Mesenchymal stem cell (in vitro differentiated cells and primary cell): ENCODE measurements around the gene CTSE.

Experiments
- DNase-seq: peaks from one replicate; pipeline ENCODE4 v3.0.0-alpha.2; 2013
- H2AFZ ChIP-seq: one replicate; pipeline ENCODE4 v1.6.1; 2013; ENCODE audit warnings: low read depth, mild to moderate bottlenecking, control low read depth, inconsistent platforms, low read length, moderate library complexity
- H2AK5ac ChIP-seq: 2 replicates; pipeline ENCODE4 v1.6.1; 2013; ENCODE audit warnings: low read length, moderate library complexity, mild to moderate bottlenecking, inconsistent platforms; ENCODE audit not compliant: severe bottlenecking
- H2BK120ac ChIP-seq: one replicate; pipeline ENCODE4 v1.6.1; 2013; ENCODE audit warnings: low read depth, mild to moderate bottlenecking, inconsistent platforms, low read length, moderate library complexity
- H2BK12ac ChIP-seq, 2 experiments: one replicate each; pipeline ENCODE4 v1.6.1; 2013; ENCODE audit warnings: inconsistent platforms in 2 of 2, low read length in 2 of 2, mild to moderate bottlenecking in 2 of 2, moderate library complexity in 2 of 2, control low read depth in 1 of 2
- H2BK15ac ChIP-seq: one replicate; pipeline ENCODE4 v1.6.1; 2013; ENCODE audit warnings: mild to moderate bottlenecking, low read depth, inconsistent platforms; ENCODE audit not compliant: poor library complexity, severe bottlenecking
- H2BK5ac ChIP-seq: 2 replicates; pipeline ENCODE4 v1.6.1; 2013; ENCODE audit warnings: low read depth, mild to moderate bottlenecking, low read length, control low read depth, inconsistent platforms; ENCODE audit not compliant: poor library complexity, severe bottlenecking
- H3K14ac ChIP-seq, 2 experiments: one replicate each; pipeline ENCODE4 v1.6.1; 2013; ENCODE audit warnings: inconsistent platforms in 2 of 2, low read length in 2 of 2, control low read depth in 1 of 2, mild to moderate bottlenecking in 1 of 2, moderate library complexity in 1 of 2
- H3K18ac ChIP-seq, 2 experiments: one replicate each; pipeline ENCODE4 v1.6.1; 2013; ENCODE audit warnings: inconsistent platforms in 2 of 2, low read length in 2 of 2, control low read depth in 1 of 2, low read depth in 1 of 2, mild to moderate bottlenecking in 1 of 2
- H3K23ac ChIP-seq, 2 experiments: one replicate each; pipeline ENCODE4 v1.6.1; 2013; ENCODE audit warnings: inconsistent platforms in 2 of 2, low read length in 2 of 2, mild to moderate bottlenecking in 2 of 2, moderate library complexity in 2 of 2, control low read depth in 1 of 2
- H3K27ac ChIP-seq: 2 replicates; pipeline ENCODE4 v1.5.1; 2013; ENCODE audit warnings: mild to moderate bottlenecking, moderate library complexity, low read length, control low read depth, inconsistent platforms; ENCODE audit not compliant: poor library complexity, severe bottlenecking
- H3K27me3 ChIP-seq, 2 experiments: 2 replicates each; pipeline versions ENCODE4 v1.6.1 to v1.7.0; 2013; ENCODE audit warnings: low read length in 2 of 2, mild to moderate bottlenecking in 2 of 2, moderate library complexity in 2 of 2, control low read depth in 1 of 2, inconsistent platforms in 1 of 2; ENCODE audit not compliant: control insufficient read depth in 1 of 2, insufficient read depth in 1 of 2
- H3K36me3 ChIP-seq, 2 experiments: 2 replicates each; pipeline versions ENCODE4 v1.6.1 to v1.7.0; 2013; ENCODE audit warnings: low read length in 2 of 2, control low read depth in 1 of 2, inconsistent platforms in 1 of 2, low read depth in 1 of 2, mild to moderate bottlenecking in 1 of 2; ENCODE audit not compliant: insufficient read depth in 2 of 2, control insufficient read depth in 1 of 2
- H3K4ac ChIP-seq, 2 experiments: one replicate each; pipeline ENCODE4 v1.6.1; 2013; ENCODE audit warnings: inconsistent platforms in 2 of 2, low read length in 2 of 2, mild to moderate bottlenecking in 2 of 2, moderate library complexity in 2 of 2, control low read depth in 1 of 2, low read depth in 1 of 2
- H3K4me1 ChIP-seq: 2 replicates; pipeline ENCODE4 v1.6.1; 2013; ENCODE audit warnings: low read depth, low read length, control low read depth; ENCODE audit not compliant: control insufficient read depth, insufficient read depth
- H3K4me2 ChIP-seq: 2 replicates; pipeline ENCODE4 v1.6.1; 2013; ENCODE audit warnings: low read length, mild to moderate bottlenecking, inconsistent platforms; ENCODE audit not compliant: poor library complexity, severe bottlenecking
- H3K4me3 ChIP-seq, 2 experiments: 2 replicates each; pipeline versions ENCODE4 v1.5.1 to v1.7.0; 2013; ENCODE audit warnings: low read length in 2 of 2, mild to moderate bottlenecking in 2 of 2, control low read depth in 1 of 2, low read depth in 1 of 2; ENCODE audit not compliant: insufficient read depth in 1 of 2
- H3K79me1 ChIP-seq: replicated peaks from 2 replicates; pipeline ENCODE4 v1.6.1; 2013; ENCODE audit warnings: mild to moderate bottlenecking, control low read depth, low read length, inconsistent platforms; ENCODE audit not compliant: poor library complexity, severe bottlenecking
- H3K9ac ChIP-seq: 2 replicates; pipeline ENCODE4 v1.7.0; 2013; ENCODE audit warnings: mild to moderate bottlenecking, low read length, moderate library complexity
- H3K9me3 ChIP-seq: 2 replicates; pipeline ENCODE4 v1.7.0; 2013; ENCODE audit warnings: mild to moderate bottlenecking, low read length; ENCODE audit not compliant: control insufficient read depth
- H4K8ac ChIP-seq: one replicate; pipeline ENCODE4 v1.6.1; 2013; ENCODE audit warnings: inconsistent platforms, mild to moderate bottlenecking, low read length, moderate library complexity
- H4K91ac ChIP-seq: one replicate; pipeline ENCODE4 v1.6.1; 2013; ENCODE audit warnings: mild to moderate bottlenecking, low read length, inconsistent platforms
- WGBS: methylation state at CpG from one replicate; pipeline ENCODE4 v1.1.7; 2013; ENCODE audit warnings: mixed read lengths; 5-methylcytosine and 5-hydroxymethylcytosine counted together

Gene CTSE

GRCh38 chr1:205980237-205980870, 43.3 kb downstream of the CTSE start:
- 74% methylated on average over 3 of the region's 3 CpGs for WGBS
- Histone ChIP-seq H2BK12ac (no peak overlapping the region), H3K4me2 (no peak overlapping the region), H4K8ac (no peak overlapping the region), H3K27ac (no peak overlapping the region), H3K23ac (no peak overlapping the region), H3K14ac (no peak overlapping the region), H2AK5ac (no peak overlapping the region), H3K9ac (no peak overlapping the region), H4K91ac (no peak overlapping the region), H3K36me3 (peaks cover 0 to 25% of the 10 kb centered on the region in 2 experiments), H3K4me1 (peaks cover 15% of the 10 kb centered on the region), H3K9me3 (no peaks in the 10 kb centered on the region), H2BK5ac (no peak overlapping the region), H2AFZ (no peak overlapping the region), H2BK15ac (no peak overlapping the region), H3K27me3 (no peaks in the 10 kb centered on the region), H3K79me1 (no peaks in the 10 kb centered on the region), H2BK120ac (no peak overlapping the region), H3K4me3 (no peak overlapping the region), H3K18ac (no peak overlapping the region), H3K4ac (no peak overlapping the region)
- no peak for DNase-seq

GRCh38 chr1:205979301-205979700, 44.4 kb downstream of the CTSE start:
- no peak overlapping the region for H2BK12ac ChIP-seq
- H2AFZ ChIP-seq: no peak overlapping the region
- H2BK120ac ChIP-seq: no peak overlapping the region
- no peak overlapping the region for H4K91ac ChIP-seq
- peaks cover 0 to 25% of the 10 kb centered on the region in 2 experiments for H3K36me3 ChIP-seq
- H3K18ac ChIP-seq: no peak overlapping the region
- WGBS: 93% methylated on average over 5 of the region's 6 CpGs
- H3K4me1 ChIP-seq: peaks cover 9% of the 10 kb centered on the region
- H4K8ac ChIP-seq: no peak overlapping the region
- no peak overlapping the region for H3K14ac ChIP-seq
- no peak overlapping the region for H2AK5ac ChIP-seq
- no peaks in the 10 kb centered on the region for H3K27me3 ChIP-seq
- H2BK5ac ChIP-seq: no peak overlapping the region
- no peak overlapping the region for H3K4me3 ChIP-seq
- no peak overlapping the region for H2BK15ac ChIP-seq
- no peak overlapping the region for H3K27ac ChIP-seq
- no peaks in the 10 kb centered on the region for H3K9me3 ChIP-seq
- H3K4ac ChIP-seq: no peak overlapping the region
- no peak overlapping the region for H3K4me2 ChIP-seq
- H3K9ac ChIP-seq: no peak overlapping the region
- H3K79me1 ChIP-seq: no peaks in the 10 kb centered on the region
- H3K23ac ChIP-seq: no peak overlapping the region
- no peak for DNase-seq

GRCh38 chr1:205978676-205979075, 45.0 kb downstream of the CTSE start:
- Histone ChIP-seq H2AK5ac (no peak overlapping the region), H2BK120ac (no peak overlapping the region), H3K4ac (no peak overlapping the region), H3K4me1 (peaks cover 6% of the 10 kb centered on the region), H3K4me2 (no peak overlapping the region), H3K27ac (no peak overlapping the region), H2AFZ (no peak overlapping the region), H3K9ac (no peak overlapping the region), H4K91ac (no peak overlapping the region), H3K4me3 (no peak overlapping the region), H3K23ac (no peak overlapping the region), H2BK5ac (no peak overlapping the region), H3K27me3 (no peaks in the 10 kb centered on the region), H4K8ac (no peak overlapping the region), H3K18ac (no peak overlapping the region), H3K36me3 (peaks cover 0 to 22% of the 10 kb centered on the region in 2 experiments), H2BK15ac (no peak overlapping the region), H3K79me1 (no peaks in the 10 kb centered on the region), H3K14ac (no peak overlapping the region), H3K9me3 (no peaks in the 10 kb centered on the region), H2BK12ac (no peak overlapping the region)
- no peak for DNase-seq
- 83% methylated on average over 7 of the region's 7 CpGs for WGBS

DNA sequence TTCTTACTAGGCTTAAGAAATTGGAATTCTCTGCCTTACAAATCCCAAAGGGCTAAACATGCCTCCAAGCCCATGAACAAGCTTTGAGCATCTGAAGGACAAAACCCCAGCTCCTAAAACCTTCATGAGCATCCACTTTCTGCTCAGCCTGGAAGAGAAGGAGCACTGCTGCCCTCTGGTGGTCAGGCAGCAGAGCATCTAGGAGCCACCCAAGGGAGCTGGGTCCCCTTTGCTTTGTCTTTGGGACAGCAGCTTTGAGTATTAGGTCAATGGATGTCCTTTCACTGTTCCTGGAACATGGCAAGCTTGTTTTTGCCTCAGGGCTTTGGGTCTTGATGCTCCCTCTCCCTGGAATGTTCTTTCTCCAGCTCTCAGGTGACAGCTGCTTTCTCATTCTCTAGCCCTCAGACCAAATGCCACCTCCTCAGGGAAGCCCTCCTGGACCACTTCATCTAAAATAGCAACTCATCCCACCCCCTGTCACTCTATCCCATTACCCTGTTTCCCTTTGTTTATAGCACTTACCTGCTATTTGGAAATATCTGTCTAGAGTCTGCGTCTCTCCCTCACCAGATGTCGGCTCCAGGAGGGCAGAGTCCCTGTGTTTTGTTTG, 46.2 kb downstream of the CTSE start:
- Histone ChIP-seq H3K36me3 (peaks cover 0 to 15% of the 10 kb centered on the region in 2 experiments), H2BK5ac (no peak overlapping the region), H3K9ac (no peak overlapping the region), H2BK15ac (no peak overlapping the region), H3K9me3 (no peaks in the 10 kb centered on the region), H3K79me1 (no peaks in the 10 kb centered on the region), H3K23ac (no peak overlapping the region), H4K8ac (no peak overlapping the region), H3K14ac (no peak overlapping the region), H3K27me3 (no peaks in the 10 kb centered on the region), H2AFZ (no peak overlapping the region), H3K4ac (no peak overlapping the region), H3K4me3 (no peak overlapping the region), H2AK5ac (no peak overlapping the region), H2BK120ac (no peak overlapping the region), H3K4me2 (no peak overlapping the region), H2BK12ac (no peak overlapping the region), H3K4me1 (peaks cover 8% of the 10 kb centered on the region), H3K18ac (no peak overlapping the region), H4K91ac (no peak overlapping the region), H3K27ac (no peak overlapping the region)
- peak; percentile 76 for DNase-seq
- 85% methylated on average over 2 of the region's 2 CpGs for WGBS
